Measurements from ENCODE around the gene CLPSL2. TPM values are rescaled to one million over a fixed set of nuclear protein-coding genes. Genes with fewer than 3 reads are reported as not detected.

CLPSL2 gene
- total RNA-seq, 1 donor from 2014 or later: not detected

Other genes with a start within 250 kb of the CLPSL2 start
- 64.0 and 64.4 TPM in 2 replicates for gene FKBP5, start 87.7 kb upstream of the CLPSL2 start, total RNA-seq
- gene ARMC12, start 39.6 kb upstream of the CLPSL2 start, total RNA-seq: 0.66 and 0.88 TPM in 2 replicates
- gene CLPSL1, start 4.4 kb downstream of the CLPSL2 start, total RNA-seq: not detected in 2 replicates
- not detected in 2 replicates for gene CLPS, start 20.7 kb downstream of the CLPSL2 start, total RNA-seq
- not detected in 2 replicates for gene LHFPL5, start 28.8 kb downstream of the CLPSL2 start, total RNA-seq
- gene SRPK1, start 144.5 kb downstream of the CLPSL2 start, total RNA-seq: 82.0 and 93.4 TPM in 2 replicates
- gene SLC26A8, start 248.0 kb downstream of the CLPSL2 start, total RNA-seq: not detected in 2 replicates

Measured in T-helper 1 cell treated with Interleukin-12 subunit alpha and Interleukin-12 subunit beta and Interleukin-4 antibody, amounts not matched to agents 30 ng/mL and 1 ng/mL, for 36 hours (primary cell).